K562 (cell line): ENCODE data around the gene TPX2. TPM values are rescaled to one million over a fixed set of nuclear protein-coding genes. Genes with fewer than 3 reads are reported as not detected.

ENCODE experiments used
- ARNT ChIP-seq, 2 experiments: fragments of 450-650 bp; IDR thresholded peaks; 2 replicates each; pipeline ENCODE4 v1.6.1; 2016; ENCODE audit warnings: mild to moderate bottlenecking in 1 of 2
- EP400 ChIP-seq: fragments of 450-650 bp; IDR thresholded peaks from 2 replicates; pipeline ENCODE4 v1.6.1; 2017; ENCODE audit warnings: antibody characterized with exemption, mild to moderate bottlenecking, moderate library complexity
- MTA1 ChIP-seq: fragments of 450-650 bp; IDR thresholded peaks from 2 replicates; pipeline ENCODE4 v1.6.1; 2017; ENCODE audit warnings: borderline replicate concordance
- MTA3 ChIP-seq: fragments of 450-650 bp; formaldehyde crosslinking; IDR thresholded peaks from 2 replicates; pipeline ENCODE4 v1.6.1; 2017; ENCODE audit warnings: mild to moderate bottlenecking, borderline replicate concordance
- NBN ChIP-seq: fragments of 450-650 bp; IDR thresholded peaks from 2 replicates; pipeline ENCODE4 v1.6.1; 2016; ENCODE audit warnings: low read depth, mild to moderate bottlenecking
- NFRKB ChIP-seq: fragments of 450-650 bp; IDR thresholded peaks from 2 replicates; pipeline ENCODE4 v1.6.1; 2016; ENCODE audit warnings: low read depth
- NKRF ChIP-seq: fragments of 450-650 bp; IDR thresholded peaks from 2 replicates; pipeline ENCODE4 v1.6.1; 2016; ENCODE audit warnings: borderline replicate concordance
- PATZ1 ChIP-seq: fragments of 250-450 bp; sonication (Bioruptor Pico); IDR thresholded peaks from 2 replicates; pipeline ENCODE4 v1.5.0; 2020; ENCODE audit warnings: mild to moderate bottlenecking, borderline replicate concordance
- PHB ChIP-seq: fragments of 250-450 bp; sonication (Bioruptor Pico); IDR thresholded peaks from 2 replicates; pipeline ENCODE4 v1.5.0; 2021
- PTTG1 ChIP-seq: fragments of 450-650 bp; IDR thresholded peaks from 2 replicates; pipeline ENCODE4 v1.6.1; 2016; ENCODE audit warnings: low read depth, mild to moderate bottlenecking, missing genetic modification characterization, missing compliant biosample characterization
- PYGO2 ChIP-seq: fragments of 450-650 bp; IDR thresholded peaks from 2 replicates; pipeline ENCODE4 v1.6.1; 2016; ENCODE audit warnings: mild to moderate bottlenecking, missing genetic modification characterization, moderate library complexity, missing compliant biosample characterization
- SMARCA4 ChIP-seq: fragments of 450-650 bp; IDR thresholded peaks from 2 replicates; pipeline ENCODE4 v1.6.1; 2016
- SMARCE1 ChIP-seq: fragments of 450-650 bp; IDR thresholded peaks from 2 replicates; pipeline ENCODE4 v1.7.1; 2016; ENCODE audit warnings: mild to moderate bottlenecking
- XRCC5 ChIP-seq: fragments of 200-400 bp; formaldehyde crosslinking; IDR thresholded peaks from 2 replicates; pipeline ENCODE4 v1.6.1; 2017; ENCODE audit warnings: low read depth, mild to moderate bottlenecking, low read length
- ZEB2 ChIP-seq: fragments of 450-650 bp; IDR thresholded peaks from 2 replicates; pipeline ENCODE4 v1.6.1; 2016
- ZNF263 ChIP-seq: sonication (generic); formaldehyde crosslinking; IDR thresholded peaks from 2 replicates; pipeline ENCODE4 v1.8.0; 2022; ENCODE audit warnings: mild to moderate bottlenecking, missing genetic modification reagents, borderline replicate concordance
- polyA plus RNA-seq, 8 experiments: library from polyadenylated mRNA; depleted of rRNA in 4 of 8; stranded (reverse) in 5 of 8; unstranded in 3 of 8; fragments of >200 nt; fragmentation: Nextera tagmentation in 2 of 8; fragmentation: Illumina TruSeq in 1 of 8; extraction: Ambion mirVana in 2 of 8; extraction: Trizol in 1 of 8; gene quantifications; 2 replicates each; pipeline versions ENCODE4 v1.2.1 to v1.2.3, GENCODE V29; 2011 to 2014; ENCODE audit warnings: inconsistent platforms in 1 of 8, missing spikeins in 1 of 8
- total RNA-seq, 7 experiments: library from RNA; depleted of rRNA in 6 of 7; stranded (reverse); fragments of >200 nt in 6 of 7; fragmentation: Illumina TruSeq in 2 of 7; extraction: Trizol in 2 of 7; gene quantifications; 2 replicates each; pipeline versions ENCODE4 v1.2.1 to v1.2.3, GENCODE V29; 2011 to 2021; ENCODE audit warnings: low replicate concordance in 1 of 7

Gene TPX2
- total and polyA plus RNA-seq, 9 of the 15 experiments (the other 6 are each of a cell fraction or from before 2014, with no cell fraction given): 48.0 to 241 (median 133) TPM

GRCh38 chr20:31739550-31739977, 474 bp downstream of the TPX2 start (continued):
- TF ChIP-seq EP400 (peak; percentile 55; the same call in 1 of the 2 replicates), PTTG1 (tag) (no peak), PYGO2 (no peak), SMARCA4 (peak; percentile 47; the same call in 1 of the 2 replicates), PATZ1 (CRISPR knock-in tag) (no peak), MTA1 (no peak), ARNT (IDR thresholded peaks at IDR 0.05) (0 out of 4 replicates have a peak, but pooled peaks of 1 of the 2 experiments have one; percentile 36), NFRKB (peak; percentile 63; the same call in 1 of the 2 replicates), MTA3 (0 out of 2 replicates have a peak, but pooled peaks have one; percentile 8), SMARCE1 (peak; percentile 8; the same call in 1 of the 2 replicates), NBN (0 out of 2 replicates have a peak, but pooled peaks have one; percentile 18), PHB (CRISPR knock-in tag) (peak; percentile 66; the same call in 1 of the 2 replicates), NKRF (0 out of 2 replicates have a peak, but pooled peaks have one; percentile 2), ZEB2 (0 out of 2 replicates have a peak, but pooled peaks have one; percentile 14), ZNF263 (CRISPR knock-in tag) (peak; percentile 10; the same call in 1 of the 2 replicates), XRCC5 (peak; percentile 1; the same call in 1 of the 2 replicates)
- TF ChIP-seq, all 486 proteins: peak for 18
